Measurements from ENCODE around the gene STK38L. TPM values are rescaled to one million over a fixed set of nuclear protein-coding genes. Genes with fewer than 3 reads are reported as not detected.
A peak's percentile ranks its signal among the peaks of the same experiment; 100 is the strongest.
"Not testable (repeated sequence)": the region's sequence is repeated elsewhere in the genome, so short reads cannot be mapped to it uniquely, and the experiment has no call there.

STK38L gene
- polyA plus RNA-seq, 10 donors: 15.7 to 25.8 (median 20.7) TPM

- no peak for DNase-seq
These were observed 22.3 kb upstream of the STK38L start for GRCh38 chr12:27221625-27222387.

GRCh38 chr12:27226407-27226929, 17.6 kb upstream of the STK38L start:
- peak in 1 of 3 donors; percentile 32 for DNase-seq

GRCh38 chr12:27229367-27229766, 14.7 kb upstream of the STK38L start:
- DNase-seq: no peak

- DNase-seq: not testable (repeated sequence)
These were observed 12.7 kb upstream of the STK38L start for GRCh38 chr12:27231374-27231773.

- DNase-seq: no peak
These were observed 10.3 kb upstream of the STK38L start for GRCh38 chr12:27233814-27234213.

- no peak for DNase-seq
These were observed 7.6 kb upstream of the STK38L start for GRCh38 chr12:27236498-27236897.

- peak in 1 of 3 donors; percentile 18 for DNase-seq
These were observed 6.0 kb upstream of the STK38L start for GRCh38 chr12:27237790-27238771.

GRCh38 chr12:27243006-27243405, 1.1 kb upstream of the STK38L start:
- DNase-seq: no peak

GRCh38 chr12:27244689-27245488, 803 bp downstream of the STK38L start:
- DNase-seq: peak in 1 of 3 donors; percentile 43

GRCh38 chr12:27246141-27246540, 2.1 kb downstream of the STK38L start:
- DNase-seq: no peak

- DNase-seq: no peak
These were observed 2.7 kb downstream of the STK38L start for GRCh38 chr12:27246774-27247173.

GRCh38 chr12:27252934-27253333, 8.8 kb downstream of the STK38L start:
- DNase-seq: no peak

- no peak for DNase-seq
These were observed 9.3 kb downstream of the STK38L start for GRCh38 chr12:27253347-27253746.

- no peak for DNase-seq
These were observed 11.7 kb downstream of the STK38L start for GRCh38 chr12:27255806-27256205.

GRCh38 chr12:27257104-27257843, 13.2 kb downstream of the STK38L start:
- no peak for DNase-seq

GRCh38 chr12:27260746-27261145, 16.7 kb downstream of the STK38L start:
- DNase-seq: no peak

GRCh38 chr12:27261866-27262265, 17.8 kb downstream of the STK38L start:
- DNase-seq: no peak

- no peak for DNase-seq
These were observed 26.1 kb downstream of the STK38L start for GRCh38 chr12:27270148-27270547.

GRCh38 chr12:27271206-27271605, 27.1 kb downstream of the STK38L start:
- DNase-seq: no peak

GRCh38 chr12:27272373-27273028, 28.4 kb downstream of the STK38L start:
- DNase-seq: peak in 2 of 3 donors; percentile 1 to 10
